ENCODE results near the gene KRTAP5-4. TPM values are rescaled to one million over a fixed set of nuclear protein-coding genes. Genes with fewer than 3 reads are reported as not detected.
"Not testable (repeated sequence)": the region's sequence is repeated elsewhere in the genome, so short reads cannot be mapped to it uniquely, and the experiment has no call there.

The KRTAP5-4 gene
- total RNA-seq, 1 experiment from 2014 or later: not detected

GRCh38 chr11:1598816-1599215 lies 23.1 kb downstream of the KRTAP5-4 start:
- Mint-ChIP-seq H3K4me3 (ENCODE audit: low read depth, unreplicated experiment) (no peak overlapping the region), H3K27me3 (ENCODE audit: unreplicated experiment) (peaks cover 100% of the 10 kb centered on the region)
- no TSS peak for BruUV-seq (replicated peaks)

GRCh38 chr11:1598406-1598805 lies 23.5 kb downstream of the KRTAP5-4 start:
- H3K9me3 Mint-ChIP-seq (ENCODE audit: low read depth, unreplicated experiment); DNase-seq; BruUV-seq (replicated peaks); intact Hi-C loops (cut with micrococcal nuclease; ENCODE audit: unreplicated experiment); H3K4me1 Mint-ChIP-seq (ENCODE audit: low read depth, unreplicated experiment); H3K4me3 Mint-ChIP-seq (ENCODE audit: low read depth, unreplicated experiment); H3K36me3 Mint-ChIP-seq (ENCODE audit: insufficient read depth, unreplicated experiment); CTCF ChIA-PET; H3K27ac Mint-ChIP-seq (ENCODE audit: unreplicated experiment): not testable (repeated sequence)
- H3K27me3 Mint-ChIP-seq (ENCODE audit: unreplicated experiment): peaks cover 100% of the 10 kb centered on the region

More at GRCh38 chr11:1598816-1599215, 23.1 kb downstream of the KRTAP5-4 start:
- CTCF ChIA-PET: no interaction called here
- no peak for TF ChIP-seq CTCF (IDR thresholded peaks at IDR 0.05; ENCODE audit: unreplicated experiment)
- DNase-seq: no peak
- Mint-ChIP-seq H3K9me3 (ENCODE audit: low read depth, unreplicated experiment) (no peaks in the 10 kb centered on the region), H3K27ac (ENCODE audit: unreplicated experiment) (no peak overlapping the region), H3K4me1 (ENCODE audit: low read depth, unreplicated experiment) (no peaks in the 10 kb centered on the region), H3K36me3 (ENCODE audit: insufficient read depth, unreplicated experiment) (no peaks in the 10 kb centered on the region)
- intact Hi-C loops (cut with micrococcal nuclease; ENCODE audit: unreplicated experiment): no loop called here

- Mint-ChIP-seq H3K4me1 (ENCODE audit: low read depth, unreplicated experiment) (no peaks in the 10 kb centered on the region), H3K27me3 (ENCODE audit: unreplicated experiment) (peaks cover 100% of the 10 kb centered on the region), H3K27ac (ENCODE audit: unreplicated experiment) (no peak within 1 kb of the TSS), H3K4me3 (ENCODE audit: low read depth, unreplicated experiment) (no peak within 1 kb of the TSS), H3K36me3 (ENCODE audit: insufficient read depth, unreplicated experiment) (no peaks in the 10 kb centered on the region), H3K9me3 (ENCODE audit: low read depth, unreplicated experiment) (no peaks in the 10 kb centered on the region)
- intact Hi-C loops (cut with micrococcal nuclease; ENCODE audit: unreplicated experiment): no loop called here
- BruUV-seq (replicated peaks): no TSS peak
- no peak for DNase-seq
- CTCF ChIA-PET: no interaction called here
- no peak for TF ChIP-seq CTCF (IDR thresholded peaks at IDR 0.05; ENCODE audit: unreplicated experiment)
Observed at GRCh38 chr11:1597994-1598380, 24.0 kb downstream of the KRTAP5-4 start, which contains the start of gene KRTAP5-2. KRTAP5-2 (minus strand) TSS chr11:1598294; CDS start chr11:1598250, 44 bp downstream.

GRCh38 chr11:1597331-1597993 lies 24.5 kb downstream of the KRTAP5-4 start:
- no peak for TF ChIP-seq CTCF (IDR thresholded peaks at IDR 0.05; ENCODE audit: unreplicated experiment)
- intact Hi-C loops (cut with micrococcal nuclease; ENCODE audit: unreplicated experiment): no loop called here
- no peaks in the 10 kb centered on the region for H3K9me3 Mint-ChIP-seq (ENCODE audit: low read depth, unreplicated experiment)
- DNase-seq: no peak
- no TSS peak for BruUV-seq (replicated peaks)
- H3K27ac Mint-ChIP-seq (ENCODE audit: unreplicated experiment): no peak overlapping the region
- H3K36me3 Mint-ChIP-seq (ENCODE audit: insufficient read depth, unreplicated experiment): no peaks in the 10 kb centered on the region
- H3K4me1 Mint-ChIP-seq (ENCODE audit: low read depth, unreplicated experiment): no peaks in the 10 kb centered on the region
- CTCF ChIA-PET: no interaction called here
- no peak overlapping the region for H3K4me3 Mint-ChIP-seq (ENCODE audit: low read depth, unreplicated experiment)
- H3K27me3 Mint-ChIP-seq (ENCODE audit: unreplicated experiment): peaks cover 100% of the 10 kb centered on the region

- H3K9me3 Mint-ChIP-seq (ENCODE audit: low read depth, unreplicated experiment); DNase-seq; BruUV-seq (replicated peaks); H3K27ac Mint-ChIP-seq (ENCODE audit: unreplicated experiment); H3K4me1 Mint-ChIP-seq (ENCODE audit: low read depth, unreplicated experiment); intact Hi-C loops (cut with micrococcal nuclease; ENCODE audit: unreplicated experiment); H3K36me3 Mint-ChIP-seq (ENCODE audit: insufficient read depth, unreplicated experiment); H3K4me3 Mint-ChIP-seq (ENCODE audit: low read depth, unreplicated experiment): not testable (repeated sequence)
- peaks cover 95% of the 10 kb centered on the region for H3K27me3 Mint-ChIP-seq (ENCODE audit: unreplicated experiment)
- CTCF ChIA-PET: interaction anchor here (1.7 kb wide), 1 partner anchor 50 kb away, joined by 14 read pairs; no protein-coding TSS in a partner anchor
Observed at GRCh38 chr11:1596576-1597121, 25.3 kb downstream of the KRTAP5-4 start.

- H3K9me3 Mint-ChIP-seq (ENCODE audit: low read depth, unreplicated experiment); DNase-seq; intact Hi-C loops (cut with micrococcal nuclease; ENCODE audit: unreplicated experiment); H3K4me1 Mint-ChIP-seq (ENCODE audit: low read depth, unreplicated experiment); H3K36me3 Mint-ChIP-seq (ENCODE audit: insufficient read depth, unreplicated experiment); H3K4me3 Mint-ChIP-seq (ENCODE audit: low read depth, unreplicated experiment); BruUV-seq (replicated peaks); H3K27ac Mint-ChIP-seq (ENCODE audit: unreplicated experiment): not testable (repeated sequence)
- peaks cover 89% of the 10 kb centered on the region for H3K27me3 Mint-ChIP-seq (ENCODE audit: unreplicated experiment)
- CTCF ChIA-PET: interaction anchor here (1.1 to 1.7 kb wide), 3 partner anchors 21 to 49 kb away, joined by 3 to 15 read pairs (median 14); no protein-coding TSS in a partner anchor
Observed at GRCh38 chr11:1595994-1596575, 25.9 kb downstream of the KRTAP5-4 start.
